Tibial nerve (tissue), 4 donors: ENCODE results near the gene NABP2. TPM values are rescaled to one million over a fixed set of nuclear protein-coding genes. Genes with fewer than 3 reads are reported as not detected.

Experiments used
- DNase-seq, 2 donors: peaks; one replicate each; pipeline ENCODE4 v3.0.0-alpha.2; 2019; ENCODE audit warnings: low spot score in 2 of 2
- H3K27ac ChIP-seq, 4 donors: fragments of 200-600 bp; sonication (generic) in 3 of 4; one replicate each; pipeline ENCODE4 v1.5.1; 2017 to 2019; ENCODE audit warnings: mild to moderate bottlenecking in 1 of 4
- H3K27me3 ChIP-seq, 2 donors: fragments of 200-600 bp; sonication (generic) in 1 of 2; one replicate each; pipeline versions ENCODE4 v1.5.1 to v1.6.0; 2017 to 2019
- H3K36me3 ChIP-seq, 3 donors: fragments of 200-600 bp; sonication (generic); one replicate each; pipeline ENCODE4 v1.5.1; 2018 to 2019
- H3K4me1 ChIP-seq, 4 donors: fragments of 200-600 bp; sonication (generic) in 3 of 4; one replicate each; pipeline ENCODE4 v1.5.1; 2017 to 2019
- H3K4me3 ChIP-seq, 4 donors: fragments of 200-600 bp; sonication (generic) in 3 of 4; one replicate each; pipeline ENCODE4 v1.5.1; 2017 to 2019; ENCODE audit warnings: mild to moderate bottlenecking in 1 of 4, moderate library complexity in 1 of 4
- H3K9me3 ChIP-seq, 4 donors: fragments of 200-600 bp; sonication (generic) in 3 of 4; one replicate each; pipeline ENCODE4 v1.5.1; 2017 to 2019
- EP300 ChIP-seq, 2 donors: sonication (generic); formaldehyde crosslinking; IDR thresholded peaks; one replicate each; pipeline ENCODE4 v1.6.1; 2017; ENCODE audit warnings: antibody characterized with exemption in 2 of 2, mild to moderate bottlenecking in 1 of 2
- POLR2A ChIP-seq, 2 donors: fragments of 450-650 bp; IDR thresholded peaks; one replicate each; pipeline ENCODE4 v1.6.1; 2017; ENCODE audit warnings: antibody characterized with exemption in 2 of 2, mild to moderate bottlenecking in 2 of 2, moderate library complexity in 2 of 2
- WGBS, 2 donors: methylation state at CpG; one replicate each; pipeline ENCODE4 v1.1.5; 2018; 5-methylcytosine and 5-hydroxymethylcytosine counted together
- total RNA-seq, 4 donors: library from RNA; depleted of rRNA; stranded (reverse); fragments of >200 nt; gene quantifications; one replicate each; pipeline ENCODE4 v1.1.0, GENCODE V29; 2016
- TF ChIP-seq, protein P1 (sequence below), 5 experiments: fragments of 200-600 bp in 3 of 5; fragments of 450-650 bp in 2 of 5; sonication (generic) in 3 of 5; IDR thresholded peaks; one replicate each; pipeline ENCODE4 v1.5.1; 2016 to 2019; ENCODE audit warnings: antibody characterized with exemption in 5 of 5, mild to moderate bottlenecking in 3 of 5, moderate library complexity in 2 of 5

NABP2 gene
- total RNA-seq, 4 donors from 2014 or later: 15.1 to 41.7 (median 24.6) TPM

DNA sequence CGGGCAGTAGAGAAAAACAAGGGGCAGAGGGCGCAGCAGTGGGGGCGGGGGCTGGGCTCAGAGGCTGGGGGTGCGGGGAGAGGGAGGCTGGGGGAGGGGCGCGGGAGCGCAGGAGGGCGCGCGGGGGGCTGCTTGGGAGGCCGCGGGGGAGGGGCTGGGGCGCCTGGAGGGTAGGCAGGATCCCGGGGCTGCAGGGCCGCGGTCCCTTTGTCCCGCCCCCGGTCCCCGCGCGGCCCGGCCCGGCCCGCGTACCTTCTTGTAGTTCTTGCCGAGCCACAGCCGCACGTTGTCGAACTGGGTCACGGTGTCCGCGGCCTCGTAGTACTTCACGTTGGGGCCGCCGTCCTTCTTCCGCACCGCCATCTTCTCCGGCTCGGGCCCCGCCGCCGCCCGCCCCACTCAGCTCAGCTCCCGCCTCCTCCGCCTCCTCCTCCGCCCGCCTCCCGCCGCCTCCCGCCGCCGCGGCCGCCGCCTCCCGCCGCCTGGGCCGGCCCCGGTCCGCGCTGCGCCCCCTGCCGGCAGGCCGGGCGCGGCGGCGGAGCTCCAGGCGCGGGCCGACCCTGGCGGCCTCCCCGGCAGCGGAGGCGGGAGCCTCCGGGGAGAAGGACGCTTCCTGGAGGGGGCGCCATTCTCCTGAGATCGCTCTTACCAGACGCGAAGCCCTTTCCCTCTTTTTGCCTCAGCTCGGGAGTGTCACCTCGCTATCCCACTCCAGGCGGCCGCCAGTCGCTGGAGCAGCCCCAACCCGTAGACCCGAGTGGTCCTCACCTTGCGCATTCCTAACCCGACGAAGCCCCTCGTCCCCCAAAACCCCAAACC is 34.8 kb upstream of the NABP2 start, which contains the start of gene SMARCC2:
SMARCC2 (minus strand) TSS at position 385 of the 819 bp plus-strand sequence; CDS start at position 363, 22 bp downstream.
- Histone ChIP-seq H3K27ac (peak within 1 kb of the TSS; percentile 93 to 95 (median 94)), H3K4me3 (peak within 1 kb of the TSS; percentile 71 to 92 (median 89)), H3K4me1 (peaks cover 0 to 32% (median 16%) of the 10 kb centered on the region in 4 donors), H3K27me3 (no peaks in the 10 kb centered on the region), H3K36me3 (peaks cover 0 to 31% (median 9%) of the 10 kb centered on the region in 3 donors), H3K9me3 (no peaks in the 10 kb centered on the region)
- TF ChIP-seq EP300 (IDR thresholded peaks at IDR 0.05) (peak in 1 of 2 donors; percentile 43), POLR2A (IDR thresholded peaks at IDR 0.05) (peak in 1 of 2 donors; percentile 24)
- TF ChIP-seq, protein P1, sequence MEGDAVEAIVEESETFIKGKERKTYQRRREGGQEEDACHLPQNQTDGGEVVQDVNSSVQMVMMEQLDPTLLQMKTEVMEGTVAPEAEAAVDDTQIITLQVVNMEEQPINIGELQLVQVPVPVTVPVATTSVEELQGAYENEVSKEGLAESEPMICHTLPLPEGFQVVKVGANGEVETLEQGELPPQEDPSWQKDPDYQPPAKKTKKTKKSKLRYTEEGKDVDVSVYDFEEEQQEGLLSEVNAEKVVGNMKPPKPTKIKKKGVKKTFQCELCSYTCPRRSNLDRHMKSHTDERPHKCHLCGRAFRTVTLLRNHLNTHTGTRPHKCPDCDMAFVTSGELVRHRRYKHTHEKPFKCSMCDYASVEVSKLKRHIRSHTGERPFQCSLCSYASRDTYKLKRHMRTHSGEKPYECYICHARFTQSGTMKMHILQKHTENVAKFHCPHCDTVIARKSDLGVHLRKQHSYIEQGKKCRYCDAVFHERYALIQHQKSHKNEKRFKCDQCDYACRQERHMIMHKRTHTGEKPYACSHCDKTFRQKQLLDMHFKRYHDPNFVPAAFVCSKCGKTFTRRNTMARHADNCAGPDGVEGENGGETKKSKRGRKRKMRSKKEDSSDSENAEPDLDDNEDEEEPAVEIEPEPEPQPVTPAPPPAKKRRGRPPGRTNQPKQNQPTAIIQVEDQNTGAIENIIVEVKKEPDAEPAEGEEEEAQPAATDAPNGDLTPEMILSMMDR (IDR thresholded peaks at IDR 0.05): peak; percentile 78 to 96 (median 86)
- DNase-seq: peak; percentile 75 to 83
- 0 to 1% methylated on average over 47 to 48 of the region's 93 CpGs for WGBS, 2 donors

DNA sequence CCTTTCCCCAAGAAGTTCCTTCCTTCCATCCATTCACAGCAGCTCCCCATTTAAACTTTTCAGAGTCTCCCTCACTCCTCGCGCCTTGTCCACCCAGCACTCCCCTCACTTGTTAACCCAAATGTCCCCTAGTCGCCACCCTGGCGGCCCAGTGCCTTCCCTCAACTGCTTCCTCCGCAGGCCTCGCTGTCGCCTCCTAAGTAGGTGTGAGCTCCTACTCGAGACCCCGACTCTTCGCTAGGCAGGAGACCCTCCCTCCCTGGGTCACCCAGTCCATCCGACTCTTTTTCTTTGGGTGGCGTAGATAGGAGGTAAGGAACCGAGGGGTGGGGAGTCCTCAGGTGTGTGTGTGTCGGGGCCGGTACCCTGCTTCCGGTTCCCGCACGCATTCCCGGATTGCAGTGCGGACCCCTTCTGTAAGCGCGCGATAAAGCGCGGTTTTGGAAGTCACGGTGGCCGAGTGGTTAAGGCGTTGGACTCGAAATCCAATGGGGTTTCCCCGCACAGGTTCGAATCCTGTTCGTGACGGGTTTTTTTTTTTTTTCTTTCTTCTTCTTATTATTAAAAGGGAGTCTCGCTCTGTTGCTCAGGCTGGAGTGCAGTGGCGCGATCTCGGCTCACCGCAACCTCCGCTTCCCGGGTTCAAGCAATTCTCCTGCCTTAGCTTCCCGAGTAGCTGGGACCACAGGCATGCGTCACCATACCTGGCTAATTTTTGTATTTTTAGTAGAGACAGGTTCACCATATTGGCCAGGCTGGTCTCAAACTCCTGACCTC is 34.0 kb upstream of the NABP2 start:
- H3K4me1 ChIP-seq: peaks cover 0 to 32% (median 16%) of the 10 kb centered on the region in 4 donors
- peak overlapping the region; percentile 91 to 95 (median 94) for H3K27ac ChIP-seq
- peak; percentile 69 to 89 for DNase-seq
- peak overlapping the region; percentile 37 to 92 (median 89) for H3K4me3 ChIP-seq
- H3K27me3 ChIP-seq: no peaks in the 10 kb centered on the region
- TF ChIP-seq POLR2A (IDR thresholded peaks at IDR 0.05) (no peak), EP300 (IDR thresholded peaks at IDR 0.05) (no peak)
- TF ChIP-seq, protein P1 (IDR thresholded peaks at IDR 0.05): no peak
- H3K36me3 ChIP-seq: peaks cover 0 to 23% (median under 1%) of the 10 kb centered on the region in 3 donors
- H3K9me3 ChIP-seq: no peaks in the 10 kb centered on the region
- WGBS, 2 donors: 2% methylated on average over 42 of the region's 42 CpGs

DNA sequence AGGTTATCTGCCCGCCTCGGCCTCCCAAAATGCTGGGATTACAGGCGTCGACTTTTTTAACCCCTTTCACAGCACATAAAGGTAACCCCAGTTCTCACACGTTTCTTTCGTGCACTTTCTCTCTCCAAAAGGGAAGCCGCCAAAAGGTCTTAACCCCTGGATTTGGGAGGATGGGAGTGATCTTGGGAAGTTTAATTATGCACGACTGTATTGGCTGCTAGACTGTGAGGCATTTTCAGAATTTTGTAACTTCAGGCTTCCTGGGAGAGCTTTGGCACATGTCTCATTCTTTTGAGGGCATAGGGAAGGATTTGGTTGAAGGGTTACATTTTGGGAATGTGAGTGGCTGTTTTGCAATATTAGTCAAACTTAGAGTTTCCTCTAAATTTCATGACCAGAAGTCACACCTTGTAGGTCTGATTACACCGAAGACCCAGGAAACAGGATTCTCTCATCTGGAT is 33.4 kb upstream of the NABP2 start:
- H3K9me3 ChIP-seq: no peaks in the 10 kb centered on the region
- H3K27ac ChIP-seq: peak overlapping the region; percentile 91 to 95 (median 94)
- no peaks in the 10 kb centered on the region for H3K27me3 ChIP-seq
- TF ChIP-seq EP300 (IDR thresholded peaks at IDR 0.05): no peak
- no peak for TF ChIP-seq POLR2A (IDR thresholded peaks at IDR 0.05)
- TF ChIP-seq, protein P1 (IDR thresholded peaks at IDR 0.05): no peak
- H3K4me1 ChIP-seq: peaks cover 0 to 32% (median 16%) of the 10 kb centered on the region in 4 donors
- peaks cover 0 to 17% (median 0%) of the 10 kb centered on the region in 3 donors for H3K36me3 ChIP-seq
- peak overlapping the region; percentile 37 to 92 (median 89) for H3K4me3 ChIP-seq
- 17 to 18% methylated on average over 9 of the region's 9 CpGs for WGBS, 2 donors
- no peak for DNase-seq

DNA sequence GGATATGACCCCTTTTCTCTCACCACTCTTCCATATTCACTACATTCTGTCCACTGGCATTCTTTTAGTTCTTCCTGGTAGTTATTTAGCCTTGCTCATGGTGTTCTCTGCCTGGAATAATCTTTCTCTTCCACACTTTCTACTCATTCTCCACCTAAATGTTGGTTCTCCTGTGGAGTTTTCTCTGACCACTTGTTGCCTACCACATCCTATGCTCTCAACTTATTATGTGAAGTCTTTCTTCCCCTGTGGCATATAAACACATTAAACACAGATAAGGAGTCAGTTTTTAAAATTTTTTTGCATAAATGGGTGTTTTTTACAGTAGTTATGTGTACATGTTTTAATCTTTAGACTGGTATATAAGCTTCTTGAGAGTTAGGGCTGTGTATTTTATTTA is 31.6 kb upstream of the NABP2 start:
- no peaks in the 10 kb centered on the region for H3K27me3 ChIP-seq
- TF ChIP-seq, protein P1 (IDR thresholded peaks at IDR 0.05): no peak
- no peak overlapping the region for H3K4me3 ChIP-seq
- H3K36me3 ChIP-seq: no peaks in the 10 kb centered on the region
- H3K9me3 ChIP-seq: no peaks in the 10 kb centered on the region
- no peak for DNase-seq
- H3K4me1 ChIP-seq: peaks cover 0 to 26% (median 10%) of the 10 kb centered on the region in 4 donors
- H3K27ac ChIP-seq: no peak overlapping the region
